Measurements from ENCODE around the gene CRYBG1. TPM values are rescaled to one million over a fixed set of nuclear protein-coding genes. Genes with fewer than 3 reads are reported as not detected.

CRYBG1 gene
- total RNA-seq, 1 donor from 2014 or later: 3.9 TPM

GRCh38 chr6:106450653-106451052 lies 90.1 kb downstream of the CRYBG1 start:
- no peak overlapping the region for H3K4me3 Mint-ChIP-seq (ENCODE audit: unreplicated experiment)
- H3K4me1 Mint-ChIP-seq (ENCODE audit: low read depth): peaks cover 16% of the 10 kb centered on the region
- H3K9me3 Mint-ChIP-seq (ENCODE audit: low read depth): no peaks in the 10 kb centered on the region
- no peaks in the 10 kb centered on the region for H3K36me3 Mint-ChIP-seq (ENCODE audit: low read depth)
- TF ChIP-seq CTCF (IDR thresholded peaks at IDR 0.05): no peak
- H3K27me3 Mint-ChIP-seq (ENCODE audit: low read depth): peaks cover 13% of the 10 kb centered on the region
- DNase-seq (ENCODE audit: low spot score): no peak
- H3K27ac Mint-ChIP-seq (ENCODE audit: unreplicated experiment): no peak overlapping the region

- H3K27me3 Mint-ChIP-seq (ENCODE audit: low read depth): peaks cover 13% of the 10 kb centered on the region
- H3K27ac Mint-ChIP-seq (ENCODE audit: unreplicated experiment): peak overlapping the region; percentile 39
- H3K4me3 Mint-ChIP-seq (ENCODE audit: unreplicated experiment): no peak overlapping the region
- TF ChIP-seq CTCF (IDR thresholded peaks at IDR 0.05): no peak
- no peak for DNase-seq (ENCODE audit: low spot score)
- H3K4me1 Mint-ChIP-seq (ENCODE audit: low read depth): peaks cover 16% of the 10 kb centered on the region
- no peaks in the 10 kb centered on the region for H3K36me3 Mint-ChIP-seq (ENCODE audit: low read depth)
- H3K9me3 Mint-ChIP-seq (ENCODE audit: low read depth): no peaks in the 10 kb centered on the region
Observed at GRCh38 chr6:106451439-106451838, 90.9 kb downstream of the CRYBG1 start.

DNA sequence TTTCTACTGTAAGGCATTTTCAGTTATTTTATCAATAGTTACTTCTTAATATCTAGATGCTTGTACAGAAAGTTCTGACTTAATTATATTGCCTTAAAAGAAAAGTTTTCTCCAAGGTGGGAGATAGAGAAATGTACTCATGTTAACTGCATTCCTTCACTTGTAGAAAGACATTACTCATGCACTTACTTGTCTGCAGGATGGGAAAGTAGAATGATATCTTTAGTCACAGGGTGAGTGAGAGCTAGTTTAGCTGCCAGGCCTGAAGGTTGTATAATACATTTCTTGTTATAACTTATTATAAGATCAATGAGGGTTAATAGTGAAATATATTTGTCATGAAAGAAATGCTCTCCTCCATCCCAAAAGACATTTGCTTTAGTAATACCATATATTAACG lies 92.1 kb downstream of the CRYBG1 start:
- Mint-ChIP-seq H3K4me3 (ENCODE audit: unreplicated experiment) (no peak overlapping the region), H3K27me3 (ENCODE audit: low read depth) (peaks cover 19% of the 10 kb centered on the region), H3K4me1 (ENCODE audit: low read depth) (peaks cover 16% of the 10 kb centered on the region), H3K27ac (ENCODE audit: unreplicated experiment) (no peak overlapping the region), H3K36me3 (ENCODE audit: low read depth) (no peaks in the 10 kb centered on the region), H3K9me3 (ENCODE audit: low read depth) (no peaks in the 10 kb centered on the region)
- no peak for DNase-seq (ENCODE audit: low spot score)
- no peak for TF ChIP-seq CTCF (IDR thresholded peaks at IDR 0.05)

GRCh38 chr6:106453756-106454367 lies 93.3 kb downstream of the CRYBG1 start:
- H3K36me3 Mint-ChIP-seq (ENCODE audit: low read depth): no peaks in the 10 kb centered on the region
- TF ChIP-seq CTCF (IDR thresholded peaks at IDR 0.05): no peak
- H3K27ac Mint-ChIP-seq (ENCODE audit: unreplicated experiment): no peak overlapping the region

GRCh38 chr6:106456756-106457155 lies 96.2 kb downstream of the CRYBG1 start:
- H3K4me1 Mint-ChIP-seq (ENCODE audit: low read depth): peaks cover 5% of the 10 kb centered on the region
- no peak overlapping the region for H3K27ac Mint-ChIP-seq (ENCODE audit: unreplicated experiment)

More at GRCh38 chr6:106453756-106454367, 93.3 kb downstream of the CRYBG1 start:
- no peaks in the 10 kb centered on the region for H3K9me3 Mint-ChIP-seq (ENCODE audit: low read depth)
- peaks cover 27% of the 10 kb centered on the region for H3K27me3 Mint-ChIP-seq (ENCODE audit: low read depth)
- DNase-seq (ENCODE audit: low spot score): no peak
- no peak overlapping the region for H3K4me3 Mint-ChIP-seq (ENCODE audit: unreplicated experiment)
- H3K4me1 Mint-ChIP-seq (ENCODE audit: low read depth): peaks cover 16% of the 10 kb centered on the region

More at GRCh38 chr6:106456756-106457155, 96.2 kb downstream of the CRYBG1 start:
- no peak for TF ChIP-seq CTCF (IDR thresholded peaks at IDR 0.05)
- no peak overlapping the region for H3K4me3 Mint-ChIP-seq (ENCODE audit: unreplicated experiment)
- no peaks in the 10 kb centered on the region for H3K9me3 Mint-ChIP-seq (ENCODE audit: low read depth)
- peaks cover 38% of the 10 kb centered on the region for H3K27me3 Mint-ChIP-seq (ENCODE audit: low read depth)
- H3K36me3 Mint-ChIP-seq (ENCODE audit: low read depth): no peaks in the 10 kb centered on the region
- DNase-seq (ENCODE audit: low spot score): no peak
